ENCODE measurements around the gene CDS1.
"Not testable (repeated sequence)": the region's sequence is repeated elsewhere in the genome, so short reads cannot be mapped to it uniquely, and the experiment has no call there.

CDS1 gene

DNA sequence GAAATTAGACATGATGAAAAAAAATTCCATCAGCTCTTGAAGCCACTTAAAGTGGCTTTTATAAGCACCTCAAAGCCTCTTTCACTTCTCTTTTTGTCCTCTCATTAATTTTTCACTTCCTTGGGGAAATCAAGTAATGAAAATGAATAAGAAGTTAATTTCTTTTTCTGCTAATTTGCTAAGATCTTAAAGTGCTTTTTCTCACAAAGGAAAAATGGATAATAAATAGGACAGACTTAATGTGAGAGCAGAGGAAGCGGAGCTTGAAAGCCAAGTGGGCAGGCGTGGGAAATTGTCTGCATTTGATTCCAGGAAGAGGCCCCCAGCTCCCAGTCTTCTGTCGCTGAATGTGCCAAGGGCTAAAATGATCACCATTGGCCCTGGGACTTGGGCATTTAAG lies 28.6 kb downstream of the CDS1 start:
- DNase-seq (ENCODE audit: low read depth) = no peak

DNA sequence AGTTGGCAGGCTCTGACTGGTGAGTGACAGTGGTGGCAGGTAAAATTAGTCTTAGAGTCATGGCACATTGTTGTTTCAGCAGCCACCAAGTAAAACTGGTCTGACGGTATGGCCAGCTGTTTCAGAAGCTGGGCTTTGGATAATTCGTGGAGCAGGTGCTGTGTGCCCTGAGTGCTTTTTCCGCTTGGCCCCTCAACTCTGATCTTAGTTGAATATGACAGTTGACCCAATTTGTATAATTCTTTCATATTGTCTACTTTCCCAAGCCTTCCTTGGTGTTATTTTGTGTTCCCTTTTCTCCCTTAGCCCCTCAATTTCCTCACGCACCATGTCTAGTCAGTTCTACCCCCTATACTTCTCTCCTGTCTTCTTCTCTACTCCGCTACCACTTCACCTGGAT lies 32.0 kb downstream of the CDS1 start:
- no peak for DNase-seq (ENCODE audit: low read depth)

DNA sequence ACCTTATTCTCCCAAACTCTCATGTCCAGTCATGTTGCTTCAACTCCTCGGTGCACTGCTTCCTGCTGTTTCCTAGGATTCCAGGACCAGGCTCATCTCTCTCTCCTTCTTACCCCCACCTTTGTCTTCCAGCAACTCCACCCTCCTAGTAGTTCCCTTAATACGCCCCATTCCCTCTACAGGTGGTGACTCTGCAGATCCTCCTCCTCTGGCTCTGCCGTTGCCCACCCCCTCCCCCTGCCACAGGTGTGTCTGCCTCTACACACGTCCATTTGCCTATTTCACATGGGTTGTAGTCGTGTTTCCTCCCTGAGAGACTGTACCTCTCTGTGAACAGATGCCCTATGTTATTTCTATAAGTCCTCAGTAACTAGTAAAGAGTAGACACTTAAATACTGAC lies 32.4 kb downstream of the CDS1 start:
- DNase-seq (ENCODE audit: low read depth) = no peak

DNA sequence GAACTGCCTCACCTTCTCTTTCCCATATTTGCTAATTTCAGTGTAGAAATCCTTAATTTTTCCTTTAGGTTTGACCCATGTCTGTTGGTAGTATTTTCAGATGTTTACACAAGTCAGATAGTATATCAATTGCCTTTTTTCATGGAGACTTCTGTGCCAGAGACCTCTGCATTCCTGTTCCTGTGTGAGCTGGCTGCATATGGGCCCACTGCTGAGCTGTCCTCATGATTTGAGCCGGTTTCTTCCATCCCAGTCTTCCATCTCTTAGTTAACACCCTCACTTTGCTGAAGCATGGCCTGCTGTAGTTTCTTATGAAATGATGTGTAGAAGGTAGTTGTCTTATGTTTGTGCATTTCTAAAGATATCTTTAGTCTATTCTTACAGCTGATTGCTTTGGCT lies 40.0 kb downstream of the CDS1 start:
- DNase-seq (ENCODE audit: low read depth) = no peak

DNA sequence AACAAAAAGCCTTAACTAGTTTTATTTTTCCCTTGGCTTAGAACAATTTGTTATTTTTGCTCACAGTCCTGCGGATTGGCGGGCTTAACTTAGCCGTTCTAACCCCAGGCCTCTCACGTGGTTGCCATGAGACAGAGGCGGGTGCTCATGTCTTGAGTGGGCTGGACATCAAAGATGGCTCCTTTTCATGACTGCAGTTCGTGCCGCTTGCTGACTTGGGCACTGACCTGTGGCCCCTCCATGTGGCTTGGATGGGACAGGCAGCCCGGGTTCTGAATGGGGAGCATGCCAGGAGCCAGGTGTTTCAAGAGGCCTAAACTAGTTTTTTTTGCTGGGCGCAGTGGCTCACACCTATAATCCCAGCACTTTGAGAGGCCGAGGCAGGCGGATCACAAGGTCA lies 40.7 kb downstream of the CDS1 start:
- DNase-seq (ENCODE audit: low read depth) = no peak

DNA sequence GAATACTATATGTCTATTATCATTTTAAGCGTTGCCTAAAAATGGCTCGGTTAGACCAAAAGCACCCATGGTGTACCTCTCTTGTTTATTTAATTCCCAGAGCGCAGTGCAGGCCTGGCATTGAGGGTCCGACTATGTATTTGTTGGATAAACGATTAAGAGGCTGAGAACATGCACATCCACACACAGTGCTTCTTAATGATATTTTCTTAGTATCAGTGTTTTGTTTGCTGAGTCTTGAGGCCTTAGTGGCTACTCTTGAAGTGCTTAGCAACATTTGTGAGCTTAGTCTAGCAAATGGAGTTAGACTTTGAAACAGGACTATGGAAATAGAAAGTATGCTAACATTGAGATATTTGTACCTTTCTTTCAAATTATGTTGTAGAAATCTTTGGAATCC lies 43.7 kb downstream of the CDS1 start:
- no peak for DNase-seq (ENCODE audit: low read depth)

DNA sequence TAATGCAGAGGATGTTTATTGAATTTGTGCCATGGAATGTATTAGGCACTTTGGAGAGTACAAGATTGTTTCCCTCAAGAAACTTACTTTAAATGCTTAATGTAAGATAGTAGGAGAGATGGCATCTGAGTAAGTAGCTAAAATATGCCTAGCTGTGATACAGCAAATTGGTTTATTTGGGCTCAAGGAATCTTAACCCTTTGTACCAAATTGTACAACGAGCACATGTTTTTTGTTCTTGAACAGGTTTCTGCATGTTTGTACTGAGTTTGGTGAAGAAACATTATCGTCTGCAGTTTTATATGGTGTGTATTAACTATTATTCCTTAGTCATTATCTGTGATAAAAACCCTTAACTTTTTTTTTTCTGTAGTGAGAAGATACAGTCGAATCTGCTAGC lies 48.6 kb downstream of the CDS1 start:
- no peak for DNase-seq (ENCODE audit: low read depth)

DNA sequence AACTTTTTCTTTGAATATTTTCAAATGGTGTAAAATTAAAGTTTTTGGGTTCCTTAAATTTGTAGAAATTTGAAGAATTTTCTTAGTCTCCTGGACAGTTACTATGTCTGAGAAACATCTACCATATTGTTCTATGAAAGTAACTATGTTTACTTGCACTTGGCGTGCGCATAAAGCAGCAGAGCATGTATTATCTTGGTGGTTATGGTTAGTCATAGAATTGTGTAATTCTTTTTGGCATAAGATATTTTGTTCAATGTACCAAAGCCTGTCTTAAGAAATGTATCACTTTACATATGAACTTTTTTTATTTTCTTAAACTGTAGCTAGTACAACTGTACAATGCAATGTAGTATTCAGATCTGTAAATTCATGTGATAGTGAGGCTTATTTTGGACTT lies 49.2 kb downstream of the CDS1 start:
- DNase-seq (ENCODE audit: low read depth) = no peak

DNA sequence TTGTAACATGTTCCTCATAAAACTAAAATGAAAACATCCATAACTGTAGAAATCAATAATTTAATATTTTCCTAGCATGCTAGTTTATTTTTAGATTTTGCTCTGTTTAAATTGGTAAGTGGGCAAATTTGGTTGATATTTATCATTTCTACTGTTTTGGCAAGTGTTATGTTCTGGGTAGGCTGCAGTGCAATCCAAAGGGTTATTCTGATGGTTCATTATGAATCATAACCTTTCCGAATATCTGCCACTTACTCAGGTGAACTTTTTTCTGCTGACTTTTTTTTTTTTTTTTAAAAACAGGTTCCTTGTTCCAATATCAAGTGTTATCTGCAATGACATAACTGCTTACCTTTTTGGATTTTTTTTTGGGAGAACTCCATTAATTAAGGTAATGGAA lies 52.0 kb downstream of the CDS1 start:
- no peak for DNase-seq (ENCODE audit: low read depth)

DNA sequence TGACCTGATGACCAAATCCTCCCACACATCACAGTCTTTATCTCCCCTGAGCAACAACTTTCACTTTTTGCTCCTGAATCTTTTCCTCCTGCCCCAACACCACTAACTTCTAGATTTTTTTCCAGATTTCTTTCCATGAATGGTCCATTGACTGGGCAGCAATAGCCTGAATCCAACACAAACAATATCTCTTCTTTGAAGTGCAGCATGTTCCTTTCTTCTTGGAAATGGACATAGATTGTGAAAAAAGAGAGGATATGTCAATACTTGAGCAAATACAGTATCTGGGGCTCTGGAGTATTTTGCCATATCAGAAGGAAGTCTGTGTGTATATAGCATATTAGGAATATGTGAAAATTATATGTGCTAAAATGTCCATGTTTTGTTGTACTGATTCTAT lies 55.2 kb downstream of the CDS1 start:
- DNase-seq (ENCODE audit: low read depth) = no peak

DNA sequence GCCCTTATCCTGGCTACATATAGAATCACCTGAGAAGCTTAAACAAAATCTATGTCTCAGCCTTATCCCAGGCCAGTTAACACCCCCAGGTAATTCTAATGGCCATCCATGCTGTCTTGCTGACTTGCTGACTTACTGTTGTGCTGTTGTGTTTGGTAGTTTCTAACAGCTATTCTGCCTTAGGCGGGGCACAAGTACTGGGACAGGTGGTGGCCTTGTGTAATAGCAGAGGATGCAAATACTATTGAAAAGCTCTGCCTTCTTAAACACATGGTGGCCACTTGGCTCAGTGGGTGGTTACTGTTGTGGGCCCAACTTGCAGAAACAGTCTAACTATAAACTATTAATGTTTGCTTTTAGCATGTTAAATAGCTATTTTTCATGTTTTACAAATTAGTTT lies 56.2 kb downstream of the CDS1 start:
- no peak for DNase-seq (ENCODE audit: low read depth)

DNA sequence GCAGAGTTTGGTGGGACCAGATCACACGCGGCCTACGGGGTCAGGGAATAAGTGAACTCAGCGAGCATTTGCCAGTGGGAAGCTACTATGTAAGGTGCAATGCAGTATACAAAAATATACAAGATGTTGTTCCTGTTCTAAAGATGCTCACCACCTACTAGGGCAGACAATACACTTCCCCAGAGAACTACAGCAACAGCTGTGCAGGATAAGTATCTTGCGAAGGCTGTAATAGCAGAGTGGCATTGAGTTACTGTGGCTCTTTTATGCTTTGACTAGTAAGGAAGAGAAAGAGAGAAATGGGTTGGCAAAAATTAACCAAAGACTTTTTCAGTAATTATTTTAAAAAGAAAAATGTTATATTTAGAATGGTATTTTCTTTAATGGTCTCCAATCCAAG lies 61.2 kb downstream of the CDS1 start:
- DNase-seq (ENCODE audit: low read depth) = no peak

DNA sequence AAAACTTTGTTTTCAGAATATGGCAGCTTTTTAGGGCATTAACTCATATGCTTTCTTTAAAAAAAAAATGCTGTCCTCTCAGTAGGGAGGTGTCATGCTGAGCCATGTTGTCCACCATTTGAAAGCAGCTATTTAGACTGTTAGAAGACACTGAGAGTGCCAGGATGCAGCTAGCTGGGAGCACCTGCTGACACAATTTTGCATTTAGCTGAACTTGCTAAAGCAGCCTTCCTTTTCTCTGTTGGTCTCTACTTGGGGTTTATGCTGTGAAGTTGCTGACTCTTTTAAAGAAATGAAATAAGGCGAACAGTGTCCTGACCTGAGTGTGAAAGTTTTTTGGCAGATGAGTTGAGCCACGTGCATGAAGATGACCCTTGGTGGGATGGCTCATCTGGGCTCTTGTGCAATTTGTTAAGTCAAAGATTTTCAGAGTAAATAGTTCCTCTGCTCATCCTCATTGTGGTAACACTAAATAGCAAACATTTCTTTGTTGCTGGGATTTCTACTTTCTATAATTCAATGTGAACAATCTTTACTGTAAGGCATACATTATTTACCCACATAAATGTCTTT lies 64.5 kb downstream of the CDS1 start:
- no peak for DNase-seq (ENCODE audit: low read depth)

DNA sequence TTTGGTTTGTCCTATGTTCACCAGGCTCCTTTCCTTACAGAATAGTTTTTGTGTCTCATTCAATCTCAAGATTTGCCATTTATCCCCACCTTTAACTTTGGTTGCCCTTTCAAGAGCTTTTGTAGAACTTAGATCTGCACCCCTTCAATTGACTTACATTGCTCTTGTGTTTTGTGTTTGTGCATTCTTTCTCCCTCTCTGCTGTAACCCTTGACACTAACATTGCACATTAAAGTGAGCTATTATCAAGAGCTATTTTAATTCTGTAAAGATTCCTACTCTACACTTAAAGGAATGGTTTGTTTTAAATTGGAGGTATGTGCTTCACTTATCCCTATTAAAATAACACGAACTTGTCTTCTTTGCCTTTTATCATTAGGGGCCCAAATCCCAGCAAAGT lies 65.3 kb downstream of the CDS1 start:
- DNase-seq (ENCODE audit: low read depth) = no peak

DNA sequence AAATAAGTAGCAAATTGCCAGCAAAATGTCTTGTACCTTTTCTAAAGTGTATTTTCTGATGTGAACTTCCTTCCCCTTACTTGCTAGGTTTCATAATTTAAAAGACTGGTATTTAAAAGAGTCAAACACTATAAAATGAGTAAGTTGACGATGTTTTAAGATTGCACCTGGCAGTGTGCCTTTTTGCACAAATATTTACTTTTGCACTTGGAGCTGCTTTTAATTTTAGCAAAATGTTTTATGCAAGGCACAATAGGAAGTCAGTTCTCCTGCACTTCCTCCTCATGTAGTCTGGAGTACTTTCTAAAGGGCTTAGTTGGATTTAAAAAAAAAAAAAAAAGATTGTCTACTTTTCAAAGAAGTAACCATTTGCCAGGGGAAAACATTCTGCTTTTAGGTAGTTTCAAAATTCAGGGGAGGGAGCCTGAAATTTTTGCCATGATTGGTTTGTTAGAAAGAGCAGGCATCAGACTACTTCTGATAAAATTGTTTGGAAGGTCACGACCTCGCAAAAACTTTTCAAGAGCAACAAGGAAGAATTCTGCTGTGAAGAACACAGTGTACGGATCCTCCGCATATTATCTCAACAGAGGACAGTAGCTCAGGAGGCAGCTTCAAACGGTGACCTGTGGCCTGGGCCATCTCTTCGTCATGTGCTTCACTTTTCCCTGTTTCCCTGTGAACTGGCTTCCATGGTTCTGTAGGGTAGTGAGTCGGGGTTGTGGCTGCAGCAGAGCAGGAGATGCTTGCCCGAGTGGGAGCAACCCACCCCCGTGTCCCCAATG lies 66.1 kb downstream of the CDS1 start:
- DNase-seq (ENCODE audit: low read depth) = no peak

DNA sequence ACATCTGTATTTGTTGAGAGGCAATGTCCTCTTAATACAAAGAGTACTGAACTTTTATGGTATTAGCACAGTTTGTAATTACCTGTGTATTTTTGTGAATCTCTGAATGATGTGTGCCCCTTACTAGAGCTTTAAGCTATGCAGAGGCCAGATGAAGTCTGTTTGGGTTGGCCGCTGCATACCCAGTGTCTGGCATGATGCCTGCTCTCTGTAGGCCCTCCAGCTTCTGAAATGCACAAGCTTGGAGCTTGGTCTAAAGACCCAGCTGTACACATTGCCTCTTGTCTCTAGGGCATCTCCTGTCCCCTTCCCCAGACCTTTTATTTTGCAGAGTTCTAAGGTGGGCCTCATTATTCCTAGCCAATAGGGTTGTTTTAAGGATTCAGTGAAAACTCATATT lies 68.6 kb downstream of the CDS1 start:
- no peak for DNase-seq (ENCODE audit: low read depth)

DNA sequence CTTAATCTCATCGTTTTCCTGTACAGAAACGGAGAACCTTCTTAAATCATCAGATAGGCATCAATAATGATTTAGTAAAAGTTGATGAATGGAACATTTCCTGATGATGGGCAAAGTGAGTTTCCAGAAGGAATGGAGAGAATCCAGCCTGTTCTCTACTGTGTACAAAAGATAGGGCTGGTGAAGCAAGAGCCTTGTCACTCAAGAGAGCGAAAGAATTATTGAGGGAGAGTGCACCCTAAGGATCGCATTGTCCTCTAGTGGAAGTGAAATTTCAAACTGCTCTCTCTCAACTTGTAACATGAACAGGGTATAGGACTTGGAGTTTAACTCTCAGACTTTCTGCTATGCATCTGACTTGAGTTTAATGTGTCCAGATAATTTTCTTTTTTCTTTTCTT lies 69.6 kb downstream of the CDS1 start:
- no peak for DNase-seq (ENCODE audit: low read depth)

DNA sequence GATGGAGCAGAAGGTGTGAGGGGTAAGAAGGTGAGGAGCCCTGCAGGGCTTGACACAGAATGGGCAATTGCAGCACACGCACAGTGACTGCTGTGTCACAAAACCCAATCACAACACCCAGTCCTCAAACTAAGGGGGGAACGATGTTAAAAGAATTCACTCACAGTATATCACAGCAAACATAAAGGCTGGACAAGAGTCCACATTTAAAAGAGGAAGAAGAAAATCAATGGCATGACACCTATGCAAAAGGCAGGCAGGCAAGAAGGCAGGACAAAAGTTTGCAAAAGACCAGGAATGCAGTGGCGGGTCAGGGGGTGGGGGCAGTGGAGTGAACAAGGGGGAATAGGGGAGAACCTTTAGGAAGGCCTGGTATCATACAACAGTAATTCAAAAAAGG lies 77.7 kb downstream of the CDS1 start:
- no peak for DNase-seq (ENCODE audit: low read depth)

DNA sequence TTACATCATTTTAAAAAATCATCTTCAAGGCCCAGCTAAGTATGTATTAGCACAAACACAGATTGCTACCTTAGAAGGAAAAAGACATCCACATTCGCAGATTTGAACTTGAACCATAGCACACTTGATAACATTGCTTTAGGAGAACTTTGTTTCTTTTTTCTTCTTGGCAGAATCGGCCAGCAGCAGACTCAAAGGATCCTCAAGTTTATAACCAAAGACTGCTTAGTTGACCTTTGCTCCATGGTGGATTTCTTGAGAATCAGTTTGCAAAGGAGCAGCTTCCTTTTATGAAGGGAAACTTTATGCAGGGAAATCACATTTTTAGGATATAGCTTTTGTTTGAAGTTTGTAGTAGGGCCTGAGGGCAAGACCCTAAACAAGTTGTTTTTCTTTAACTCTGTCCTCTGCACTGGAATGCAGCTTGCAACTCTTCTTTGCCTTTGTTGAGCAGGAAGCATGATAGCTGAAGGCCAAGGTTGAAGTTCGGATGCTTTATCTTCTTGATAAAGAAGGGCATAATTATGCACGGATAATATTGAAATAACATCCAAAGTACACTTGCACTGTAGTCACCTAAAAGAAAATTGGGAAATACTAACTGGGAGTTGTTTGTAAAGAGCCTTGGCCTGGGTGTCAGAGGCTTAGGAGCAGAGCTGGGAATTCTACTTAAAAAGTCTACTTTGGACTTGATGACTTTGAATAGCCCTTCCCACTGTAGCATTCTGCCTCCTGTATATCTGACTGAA lies 78.4 kb downstream of the CDS1 start:
- no peak for DNase-seq (ENCODE audit: low read depth)

DNA sequence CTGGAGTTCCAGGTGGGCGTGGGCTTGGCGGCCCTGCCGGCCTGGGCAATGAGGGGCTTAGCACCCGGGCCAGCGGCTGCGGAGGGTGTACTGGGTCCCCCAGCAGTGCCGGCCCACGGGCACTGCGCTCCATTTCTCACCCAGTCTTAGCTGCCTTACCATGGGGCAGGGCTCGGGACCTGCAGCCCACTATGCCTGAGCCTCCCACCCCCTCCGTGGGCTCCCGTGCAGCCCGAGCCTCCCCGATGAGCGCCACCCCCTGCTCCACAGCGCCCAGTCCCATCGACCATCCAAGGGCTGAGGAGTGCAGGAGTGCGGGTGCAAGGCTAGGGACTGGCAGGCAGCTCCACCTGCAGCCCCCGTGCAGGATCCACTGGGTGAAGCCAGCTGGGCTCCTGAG lies 81.8 kb downstream of the CDS1 start:
- DNase-seq (ENCODE audit: low read depth) = not testable (repeated sequence)

DNA sequence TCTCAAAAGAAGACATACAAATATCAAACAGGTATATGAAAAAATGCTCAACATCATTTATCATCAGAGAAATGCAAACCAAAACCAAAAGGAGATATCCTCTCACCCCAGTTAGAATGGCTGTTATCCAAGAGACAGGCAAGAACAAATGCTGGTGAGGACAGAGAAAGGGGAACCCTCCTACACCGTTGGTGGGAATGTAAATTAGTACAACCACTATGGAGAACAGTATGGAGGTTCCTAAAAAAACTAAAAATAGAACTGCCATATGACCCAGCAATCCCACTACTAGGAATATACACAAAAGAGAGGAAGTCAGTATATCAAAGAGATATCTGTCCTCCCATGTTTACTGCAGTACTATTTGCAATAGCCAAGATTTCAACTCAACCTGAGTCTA lies 83.5 kb downstream of the CDS1 start:
- DNase-seq (ENCODE audit: low read depth) = no peak

DNA sequence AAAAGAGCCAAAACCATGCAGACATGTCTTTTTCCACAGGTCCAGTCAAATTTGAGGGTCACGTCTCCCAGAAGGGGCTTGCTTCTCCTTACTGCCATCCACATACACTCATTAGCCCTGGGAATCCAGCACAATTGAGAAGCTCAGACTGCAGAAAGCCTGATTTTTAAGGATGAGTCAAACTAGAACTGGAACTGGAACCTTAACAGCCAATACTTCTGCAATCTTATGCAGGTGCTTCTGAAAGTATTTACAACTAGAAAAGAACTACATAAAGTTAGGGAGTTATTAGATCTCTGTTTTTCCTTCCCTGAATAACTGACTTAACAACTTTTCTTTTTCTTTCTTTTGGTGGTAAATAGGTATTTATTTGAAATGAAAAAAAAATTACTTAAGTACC lies 86.3 kb downstream of the CDS1 start:
- DNase-seq (ENCODE audit: low read depth) = no peak

DNA sequence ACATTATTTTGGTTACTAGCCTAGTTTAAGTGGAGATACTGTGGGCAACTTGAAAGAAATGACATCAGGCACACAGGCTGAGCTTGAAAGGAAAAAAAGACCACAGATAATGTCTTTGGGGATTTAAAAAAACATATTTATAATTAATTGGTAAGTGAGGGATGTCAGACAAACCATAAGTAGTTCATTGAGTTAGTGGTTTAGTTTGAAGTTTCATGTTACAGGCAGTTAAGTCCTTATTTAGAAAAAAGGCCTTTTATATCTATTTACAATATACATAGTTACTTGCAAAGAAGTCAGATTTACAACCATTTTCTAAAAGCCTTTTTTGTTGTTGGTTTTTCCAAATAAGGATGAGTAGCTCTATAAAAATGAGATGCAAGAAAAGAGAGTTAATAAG lies 89.2 kb downstream of the CDS1 start:
- no peak for DNase-seq (ENCODE audit: low read depth)
